Nephron progenitor cell (in vitro differentiated cells): Measurements from ENCODE around the gene CFAP68.

Experiments used
- DNase-seq: peaks from one replicate; pipeline ENCODE4 v3.0.0; 2021
- H3K27ac Mint-ChIP-seq: 2 replicates; pipeline ENCODE4 v1.8.0; 2021; ENCODE audit warnings: mild to moderate bottlenecking, moderate library complexity, mixed read lengths
- H3K27me3 Mint-ChIP-seq: 2 replicates; pipeline ENCODE4 v1.8.0; 2021; ENCODE audit warnings: mild to moderate bottlenecking, low read depth, mixed read lengths; ENCODE audit not compliant: poor library complexity
- H3K36me3 Mint-ChIP-seq: 2 replicates; pipeline ENCODE4 v1.8.0; 2021; ENCODE audit warnings: low read depth, mixed read lengths
- H3K4me1 Mint-ChIP-seq: 2 replicates; pipeline ENCODE4 v1.8.0; 2021; ENCODE audit warnings: mixed read lengths
- H3K4me3 Mint-ChIP-seq: 2 replicates; pipeline ENCODE4 v1.8.0; 2021; ENCODE audit warnings: mild to moderate bottlenecking, moderate library complexity, mixed read lengths
- H3K9me3 Mint-ChIP-seq: 2 replicates; pipeline ENCODE4 v1.8.0; 2021; ENCODE audit warnings: mild to moderate bottlenecking, moderate library complexity, mixed read lengths
- CTCF ChIP-seq: fragments of 200-600 bp; sonication (generic); IDR thresholded peaks from 2 replicates; pipeline ENCODE4 v1.5.0; 2021; ENCODE audit warnings: antibody characterized with exemption

The CFAP68 gene

GRCh38 chr11:111836721-111837120 lies 42.6 kb upstream of the CFAP68 start:
- H3K4me3 Mint-ChIP-seq: no peak overlapping the region
- no peak overlapping the region for H3K27ac Mint-ChIP-seq
- no peak for DNase-seq
- no peak for TF ChIP-seq CTCF
- peaks cover 23% of the 10 kb centered on the region for H3K36me3 Mint-ChIP-seq
- H3K27me3 Mint-ChIP-seq: no peaks in the 10 kb centered on the region
- peaks cover 6% of the 10 kb centered on the region for H3K4me1 Mint-ChIP-seq
- no peaks in the 10 kb centered on the region for H3K9me3 Mint-ChIP-seq

- TF ChIP-seq CTCF: no peak
Observed at GRCh38 chr11:111837366-111837891, 41.9 kb upstream of the CFAP68 start.

GRCh38 chr11:111838054-111838453 lies 41.3 kb upstream of the CFAP68 start:
- H3K4me3 Mint-ChIP-seq: no peak overlapping the region
- no peaks in the 10 kb centered on the region for H3K27me3 Mint-ChIP-seq
- H3K4me1 Mint-ChIP-seq: peaks cover 6% of the 10 kb centered on the region
- no peaks in the 10 kb centered on the region for H3K9me3 Mint-ChIP-seq
- TF ChIP-seq CTCF: no peak
- DNase-seq: no peak
- H3K27ac Mint-ChIP-seq: no peak overlapping the region
- peaks cover 23% of the 10 kb centered on the region for H3K36me3 Mint-ChIP-seq

More at GRCh38 chr11:111837366-111837891, 41.9 kb upstream of the CFAP68 start:
- Mint-ChIP-seq H3K4me3 (no peak overlapping the region), H3K4me1 (peaks cover 6% of the 10 kb centered on the region), H3K9me3 (no peaks in the 10 kb centered on the region), H3K27ac (no peak overlapping the region), H3K36me3 (peaks cover 23% of the 10 kb centered on the region), H3K27me3 (no peaks in the 10 kb centered on the region)
- DNase-seq: no peak

- no peak for DNase-seq
Observed at GRCh38 chr11:111840143-111840542, 39.2 kb upstream of the CFAP68 start.

GRCh38 chr11:111841370-111842053 lies 37.8 kb upstream of the CFAP68 start:
- TF ChIP-seq CTCF: peak; percentile 92
- H3K4me1 Mint-ChIP-seq: peaks cover 6% of the 10 kb centered on the region
- no peak overlapping the region for H3K4me3 Mint-ChIP-seq
- peak; percentile 92 for DNase-seq
- H3K9me3 Mint-ChIP-seq: no peaks in the 10 kb centered on the region
- H3K36me3 Mint-ChIP-seq: peaks cover 23% of the 10 kb centered on the region
- no peaks in the 10 kb centered on the region for H3K27me3 Mint-ChIP-seq
- no peak overlapping the region for H3K27ac Mint-ChIP-seq

More at GRCh38 chr11:111840143-111840542, 39.2 kb upstream of the CFAP68 start:
- TF ChIP-seq CTCF: no peak
- Mint-ChIP-seq H3K36me3 (peaks cover 31% of the 10 kb centered on the region), H3K9me3 (no peaks in the 10 kb centered on the region), H3K4me1 (peaks cover 6% of the 10 kb centered on the region), H3K4me3 (no peak overlapping the region), H3K27ac (no peak overlapping the region), H3K27me3 (no peaks in the 10 kb centered on the region)

GRCh38 chr11:111843661-111844060 lies 35.7 kb upstream of the CFAP68 start:
- peaks cover 6% of the 10 kb centered on the region for H3K4me1 Mint-ChIP-seq
- H3K27me3 Mint-ChIP-seq: no peaks in the 10 kb centered on the region
- H3K4me3 Mint-ChIP-seq: no peak overlapping the region
- peaks cover 10% of the 10 kb centered on the region for H3K36me3 Mint-ChIP-seq
- H3K27ac Mint-ChIP-seq: no peak overlapping the region
- no peak for TF ChIP-seq CTCF
- H3K9me3 Mint-ChIP-seq: no peaks in the 10 kb centered on the region
- no peak for DNase-seq
